WTC11 (cell line): Measurements from ENCODE around the gene FDPS. TPM values are rescaled to one million over a fixed set of nuclear protein-coding genes. Genes with fewer than 3 reads are reported as not detected.

ENCODE experiments used
- ATAC-seq: fragments of 200-7000 bp; cut with Tn5 transposase; 2 replicates; pipeline ENCODE4 v1.10.0; 2021; ENCODE audit warnings: mild to moderate bottlenecking, moderate library complexity
- CTCF ChIA-PET: fragments of 300-600 bp; sonication (Branson Sonifier 250); formaldehyde crosslinking; loops from one replicate; lab custom pipeline; 2021; ENCODE audit warnings: antibody characterized with exemption; lab: Charles Lee
- POLR2A ChIA-PET: fragments of 350-600 bp; sonication (Branson Sonifier 250); formaldehyde crosslinking; loops from one replicate; lab custom pipeline; 2021; ENCODE audit warnings: antibody characterized with exemption; lab: Charles Lee
- DNase-seq: peaks from one replicate; pipeline ENCODE4 v3.0.0; 2021; ENCODE audit warnings: low spot score
- H3K27ac Mint-ChIP-seq: 2 replicates; pipeline ENCODE4 v1.8.0; 2021; ENCODE audit warnings: mixed read lengths
- H3K27me3 Mint-ChIP-seq: 2 replicates; pipeline ENCODE4 v1.8.0; 2021; ENCODE audit warnings: low read depth, mild to moderate bottlenecking, moderate library complexity, mixed read lengths
- H3K36me3 Mint-ChIP-seq: 2 replicates; pipeline ENCODE4 v1.8.0; 2021; ENCODE audit warnings: mixed read lengths
- H3K4me1 Mint-ChIP-seq: 2 replicates; pipeline ENCODE4 v1.8.0; 2022; ENCODE audit warnings: mixed read lengths
- H3K4me3 Mint-ChIP-seq: 2 replicates; pipeline ENCODE4 v1.8.0; 2021; ENCODE audit warnings: mild to moderate bottlenecking, moderate library complexity, mixed read lengths
- H3K9me3 Mint-ChIP-seq: 2 replicates; pipeline ENCODE4 v1.8.0; 2021; ENCODE audit warnings: mixed read lengths
- ATF2 ChIP-seq: sonication (generic); formaldehyde crosslinking; IDR thresholded peaks from 2 replicates; pipeline ENCODE4 v1.8.1; 2022; ENCODE audit warnings: low read depth, missing genetic modification reagents, borderline replicate concordance
- CBFB ChIP-seq: sonication (generic); formaldehyde crosslinking; IDR thresholded peaks from 2 replicates; pipeline ENCODE4 v1.8.1; 2022; ENCODE audit warnings: mild to moderate bottlenecking, low read depth, missing genetic modification reagents
- CDX4 ChIP-seq: fragments of 250-450 bp; sonication (Bioruptor Pico); IDR thresholded peaks from 2 replicates; pipeline ENCODE4 v1.9.0; 2021; ENCODE audit warnings: moderate library complexity, mild to moderate bottlenecking, inconsistent platforms, borderline replicate concordance
- CREB1 ChIP-seq: sonication (generic); formaldehyde crosslinking; IDR thresholded peaks from 2 replicates; pipeline ENCODE4 v1.8.0; 2023; ENCODE audit warnings: mild to moderate bottlenecking, missing genetic modification reagents
- CREM ChIP-seq: sonication (generic); formaldehyde crosslinking; IDR thresholded peaks from 2 replicates; pipeline ENCODE4 v1.8.1; 2022; ENCODE audit warnings: mild to moderate bottlenecking, missing genetic modification reagents, moderate library complexity
- ESRRA ChIP-seq: sonication (generic); formaldehyde crosslinking; IDR thresholded peaks from 2 replicates; pipeline ENCODE4 v1.8.1; 2022; ENCODE audit warnings: mild to moderate bottlenecking, missing genetic modification reagents, borderline replicate concordance
- FOXK1 ChIP-seq: sonication (generic); formaldehyde crosslinking; IDR thresholded peaks from 2 replicates; pipeline ENCODE4 v1.8.0; 2022; ENCODE audit warnings: mild to moderate bottlenecking, moderate library complexity, missing genetic modification reagents
- GTF2I ChIP-seq: fragments of 250-450 bp; sonication (Bioruptor Pico); conservative IDR thresholded peaks from 2 replicates; pipeline ENCODE4 v1.4.0; 2021; ENCODE audit warnings: mild to moderate bottlenecking
- HMGXB4 ChIP-seq: sonication (generic); formaldehyde crosslinking; IDR thresholded peaks from 2 replicates; pipeline ENCODE4 v1.8.1; 2023; ENCODE audit warnings: mild to moderate bottlenecking, moderate library complexity, missing genetic modification reagents
- JUN ChIP-seq: sonication (generic); formaldehyde crosslinking; IDR thresholded peaks from 2 replicates; pipeline ENCODE4 v1.8.0; 2023; ENCODE audit warnings: mild to moderate bottlenecking, missing genetic modification reagents
- MLX ChIP-seq: sonication (generic); formaldehyde crosslinking; IDR thresholded peaks from 2 replicates; pipeline ENCODE4 v1.8.1; 2023; ENCODE audit warnings: mild to moderate bottlenecking, missing genetic modification reagents, moderate library complexity
- NFYB ChIP-seq: sonication (generic); formaldehyde crosslinking; conservative IDR thresholded peaks from 2 replicates; pipeline ENCODE4 v1.8.0; 2022; ENCODE audit warnings: low read depth, missing genetic modification reagents
- NR3C1 ChIP-seq: sonication (generic); formaldehyde crosslinking; conservative IDR thresholded peaks from 2 replicates; pipeline ENCODE4 v1.8.1; 2023; ENCODE audit warnings: low read depth, mild to moderate bottlenecking, missing genetic modification reagents
- RELA ChIP-seq: sonication (generic); formaldehyde crosslinking; IDR thresholded peaks from 2 replicates; pipeline ENCODE4 v1.8.1; 2022; ENCODE audit warnings: missing genetic modification reagents, mild to moderate bottlenecking, borderline replicate concordance
- TCF7 ChIP-seq: sonication (generic); formaldehyde crosslinking; IDR thresholded peaks from 2 replicates; pipeline ENCODE4 v1.8.0; 2022; ENCODE audit warnings: mild to moderate bottlenecking, low read depth, missing genetic modification reagents, moderate library complexity
- TP53 ChIP-seq: sonication (generic); formaldehyde crosslinking; IDR thresholded peaks from 2 replicates; pipeline ENCODE4 v1.8.1; 2023; ENCODE audit warnings: mild to moderate bottlenecking, missing genetic modification reagents
- ZBTB21 ChIP-seq: sonication (generic); formaldehyde crosslinking; IDR thresholded peaks from 2 replicates; pipeline ENCODE4 v1.8.1; 2023; ENCODE audit warnings: mild to moderate bottlenecking, missing genetic modification reagents, borderline replicate concordance
- ZMAT4 ChIP-seq: fragments of 250-450 bp; sonication (Bioruptor Pico); IDR thresholded peaks from 2 replicates; pipeline ENCODE4 v1.9.0; 2021; ENCODE audit warnings: mild to moderate bottlenecking
- ZNF317 ChIP-seq: sonication (generic); formaldehyde crosslinking; IDR thresholded peaks from 2 replicates; pipeline ENCODE4 v1.8.1; 2023; ENCODE audit warnings: low read depth, mild to moderate bottlenecking, moderate library complexity, missing genetic modification reagents, borderline replicate concordance
- ZNF512 ChIP-seq: sonication (generic); formaldehyde crosslinking; IDR thresholded peaks from 2 replicates; pipeline ENCODE4 v1.8.1; 2022; ENCODE audit warnings: missing genetic modification reagents, borderline replicate concordance
- ZNF532 ChIP-seq: fragments of 250-450 bp; sonication (Bioruptor Pico); IDR thresholded peaks from 2 replicates; pipeline ENCODE4 v1.9.0; 2021; ENCODE audit warnings: mild to moderate bottlenecking, borderline replicate concordance
- ZNF671 ChIP-seq: fragments of 250-450 bp; sonication (Bioruptor Pico); IDR thresholded peaks from 2 replicates; pipeline ENCODE4 v1.8.0; 2021; ENCODE audit warnings: mild to moderate bottlenecking
- total RNA-seq: library from RNA; stranded (reverse); gene quantifications from 3 replicates; pipeline ENCODE4 v1.2.3, GENCODE V29; 2021

FDPS gene
- total RNA-seq, 1 experiment from 2014 or later: 354 TPM

- TF ChIP-seq ZNF532 (no peak), ZNF671 (CRISPR knock-in tag) (no peak), CDX4 (CRISPR knock-in tag) (no peak), FOXK1 (CRISPR knock-in tag) (no peak), ZMAT4 (CRISPR knock-in tag) (no peak), TP53 (no peak), GTF2I (CRISPR knock-in tag) (no peak), ZNF317 (CRISPR knock-in tag) (no peak), TCF7 (CRISPR knock-in tag) (no peak)
- TF ChIP-seq, all 79 proteins: peak for 17
Observed at GRCh38 chr1:155324037-155324716, 15.5 kb downstream of the FDPS start (continued).

GRCh38 chr1:155324717-155325602 is 16.3 kb downstream of the FDPS start:
- ATAC-seq (peak; percentile 13), DNase-seq (peak; percentile 85)
- peak overlapping the region; percentile 74; the same call in 1 of the 2 replicates for H3K27ac Mint-ChIP-seq
- peaks cover 6% of the 10 kb centered on the region for H3K27me3 Mint-ChIP-seq
- peaks cover 12% of the 10 kb centered on the region for H3K36me3 Mint-ChIP-seq
- CTCF ChIA-PET: interaction anchor here (0.6 to 9.9 kb wide), 16 partner anchors 12 to 420 kb away, joined by 3 to 204 read pairs (median 5); partner anchors contain the start of genes CLK2, HCN3 and KRTCAP2
- H3K9me3 Mint-ChIP-seq: no peaks in the 10 kb centered on the region
- H3K4me1 Mint-ChIP-seq: peaks cover 33% of the 10 kb centered on the region
- POLR2A ChIA-PET: interaction anchor here (1.8 to 2.5 kb wide), 2 partner anchors 17 to 52 kb away, joined by 5 to 13 read pairs; partner anchors contain the start of genes CLK2 and FDPS
- H3K4me3 Mint-ChIP-seq: peak overlapping the region; percentile 91
- TF ChIP-seq ESRRA (CRISPR knock-in tag) (no peak), CREB1 (CRISPR knock-in tag) (no peak), ATF2 (CRISPR knock-in tag) (no peak), MLX (CRISPR knock-in tag) (peak; percentile 2; the same call in 1 of the 2 replicates), JUN (CRISPR knock-in tag) (peak; percentile 26; the same call in 1 of the 2 replicates), CREM (CRISPR knock-in tag) (0 out of 2 replicates have a peak, but pooled peaks have one; percentile 29), NR3C1 (CRISPR knock-in tag) (no peak), HMGXB4 (CRISPR knock-in tag) (peak; percentile 78; the same call in 1 of the 2 replicates), RELA (CRISPR knock-in tag) (peak; percentile 8; the same call in 1 of the 2 replicates), ZBTB21 (CRISPR knock-in tag) (0 out of 2 replicates have a peak, but pooled peaks have one; percentile 71), NFYB (CRISPR knock-in tag) (peak; percentile 21; the same call in 1 of the 2 replicates), ZNF512 (CRISPR knock-in tag) (no peak), CBFB (0 out of 2 replicates have a peak, but pooled peaks have one; percentile 83), TCF7 (CRISPR knock-in tag) (0 out of 2 replicates have a peak, but pooled peaks have one; percentile 30)
